HUES48 (cell line): ENCODE measurements around the gene MYO5B.

Experiments
- H3K27ac ChIP-seq: one replicate; pipeline ENCODE4 v1.7.0; 2013; ENCODE audit warnings: low read depth, low read length, inconsistent platforms
- H3K27me3 ChIP-seq: 2 replicates; pipeline ENCODE4 v1.6.1; 2013; ENCODE audit warnings: mild to moderate bottlenecking, low read length; ENCODE audit not compliant: control insufficient read depth, insufficient read depth
- H3K36me3 ChIP-seq: 2 replicates; pipeline ENCODE4 v1.6.1; 2013; ENCODE audit warnings: low read length; ENCODE audit not compliant: control insufficient read depth, insufficient read depth
- H3K4me1 ChIP-seq: 2 replicates; pipeline ENCODE4 v1.6.1; 2013; ENCODE audit warnings: mild to moderate bottlenecking, low read length; ENCODE audit not compliant: control insufficient read depth, insufficient read depth
- H3K4me3 ChIP-seq: 2 replicates; pipeline ENCODE4 v1.5.1; 2013; ENCODE audit warnings: mild to moderate bottlenecking, low read depth, low read length
- H3K9ac ChIP-seq: 2 replicates; pipeline ENCODE4 v1.6.1; 2013; ENCODE audit warnings: mild to moderate bottlenecking, low read depth, low read length, moderate library complexity
- H3K9me3 ChIP-seq: 2 replicates; pipeline ENCODE4 v1.6.1; 2013; ENCODE audit warnings: low read length; ENCODE audit not compliant: control insufficient read depth, insufficient read depth

MYO5B gene

DNA sequence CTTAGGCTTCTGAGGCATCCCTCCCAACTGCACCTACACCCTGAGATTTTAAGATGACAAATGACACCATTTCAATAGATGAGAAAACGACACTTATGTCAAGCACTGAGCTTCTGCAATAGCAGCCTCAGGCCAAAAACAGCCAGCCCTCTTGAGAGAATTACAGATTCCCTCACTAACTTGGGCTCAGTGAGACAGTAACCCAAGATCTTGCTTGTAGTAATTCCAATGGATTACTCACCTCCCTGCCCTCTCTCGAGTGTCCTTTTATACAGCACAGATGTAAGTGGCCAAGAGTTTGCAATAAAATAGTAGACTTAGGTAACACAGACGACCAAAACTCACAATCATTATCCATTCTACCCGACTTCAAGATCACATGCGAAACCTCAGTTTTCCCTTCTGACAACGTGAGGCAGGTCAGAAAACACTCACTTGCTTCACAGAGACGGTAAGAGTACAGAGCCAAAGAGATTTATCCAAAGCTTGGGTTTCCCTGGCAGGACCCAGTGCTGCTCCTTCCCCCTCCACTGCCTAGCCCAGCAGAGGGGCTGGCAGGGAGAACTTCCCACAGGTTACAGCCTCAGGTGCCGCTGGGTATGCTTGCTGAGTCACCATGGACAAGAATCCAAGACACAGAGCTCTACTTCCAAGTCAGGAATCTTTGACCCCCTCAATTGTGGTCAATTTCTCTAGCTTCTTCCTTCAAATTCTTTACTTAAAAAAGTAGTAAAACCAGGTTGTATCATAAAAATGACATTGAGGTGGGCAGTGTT is 181.4 kb downstream of the MYO5B start:
- Histone ChIP-seq H3K4me3 (no peak overlapping the region), H3K27ac (no peak overlapping the region), H3K27me3 (no peaks in the 10 kb centered on the region), H3K4me1 (no peaks in the 10 kb centered on the region), H3K9me3 (no peaks in the 10 kb centered on the region), H3K36me3 (no peaks in the 10 kb centered on the region), H3K9ac (no peak overlapping the region)

DNA sequence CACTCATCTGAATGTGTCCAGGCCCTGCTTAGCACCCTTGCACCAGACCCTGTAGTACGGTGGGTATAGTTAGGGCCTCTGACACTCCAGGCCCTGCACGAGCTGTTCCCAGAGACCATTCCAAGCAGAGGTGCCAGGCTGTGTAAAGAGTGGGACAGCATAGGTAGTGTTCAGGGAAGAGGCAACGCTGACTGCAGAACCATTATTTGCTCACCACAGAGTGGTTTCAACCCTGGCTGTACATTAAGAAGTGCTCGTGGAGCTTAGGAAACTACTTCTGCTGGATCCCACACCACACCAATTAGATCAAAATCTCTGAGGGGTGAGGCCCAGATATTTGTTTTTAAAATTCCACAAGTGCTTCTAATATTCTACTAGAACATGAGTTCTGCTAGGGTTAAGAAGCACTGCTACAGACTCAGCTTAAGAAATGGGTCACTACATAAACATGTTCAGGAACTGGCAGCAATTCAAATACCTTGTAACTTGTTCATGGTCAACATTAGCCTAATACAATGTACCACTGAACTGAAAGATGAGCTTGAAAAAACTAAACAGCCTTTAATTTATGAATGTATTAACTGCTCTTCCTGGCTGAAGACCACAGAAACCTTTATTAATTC is 183.0 kb downstream of the MYO5B start:
- Histone ChIP-seq H3K4me3 (no peak overlapping the region), H3K4me1 (no peaks in the 10 kb centered on the region), H3K27ac (no peak overlapping the region), H3K9me3 (no peaks in the 10 kb centered on the region), H3K9ac (no peak overlapping the region), H3K27me3 (no peaks in the 10 kb centered on the region), H3K36me3 (no peaks in the 10 kb centered on the region)

DNA sequence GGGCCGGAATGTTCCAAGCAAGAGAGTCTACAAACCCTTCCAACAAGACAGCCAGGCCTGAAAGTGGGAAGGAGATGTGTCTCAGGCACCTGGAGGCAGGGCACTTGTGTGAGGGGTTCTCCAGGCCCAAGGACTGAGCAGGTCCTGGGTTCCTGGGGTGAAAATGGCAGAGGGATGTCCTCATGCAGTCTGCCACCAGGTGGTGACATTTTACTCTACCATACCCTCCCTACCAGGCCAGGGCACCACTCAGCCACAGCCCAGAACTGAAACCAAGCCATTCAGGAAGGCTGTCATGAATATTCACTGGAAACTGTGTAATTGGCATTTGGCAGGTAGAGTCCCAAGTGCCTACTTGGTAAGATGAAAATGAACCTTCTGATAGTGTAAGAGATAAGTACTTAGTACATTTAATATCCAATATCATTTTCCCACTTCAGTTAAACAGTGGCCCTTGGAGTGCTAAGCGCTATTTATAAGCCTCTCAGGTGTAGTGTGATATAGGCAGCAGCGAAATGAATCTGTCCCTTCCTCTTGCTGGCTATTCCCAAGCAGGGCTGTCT is 185.1 kb downstream of the MYO5B start:
- no peak overlapping the region for H3K9ac ChIP-seq
- H3K4me3 ChIP-seq: no peak overlapping the region
- H3K27me3 ChIP-seq: no peaks in the 10 kb centered on the region
- no peaks in the 10 kb centered on the region for H3K36me3 ChIP-seq
- no peak overlapping the region for H3K27ac ChIP-seq
- H3K9me3 ChIP-seq: no peaks in the 10 kb centered on the region
- H3K4me1 ChIP-seq: no peaks in the 10 kb centered on the region

DNA sequence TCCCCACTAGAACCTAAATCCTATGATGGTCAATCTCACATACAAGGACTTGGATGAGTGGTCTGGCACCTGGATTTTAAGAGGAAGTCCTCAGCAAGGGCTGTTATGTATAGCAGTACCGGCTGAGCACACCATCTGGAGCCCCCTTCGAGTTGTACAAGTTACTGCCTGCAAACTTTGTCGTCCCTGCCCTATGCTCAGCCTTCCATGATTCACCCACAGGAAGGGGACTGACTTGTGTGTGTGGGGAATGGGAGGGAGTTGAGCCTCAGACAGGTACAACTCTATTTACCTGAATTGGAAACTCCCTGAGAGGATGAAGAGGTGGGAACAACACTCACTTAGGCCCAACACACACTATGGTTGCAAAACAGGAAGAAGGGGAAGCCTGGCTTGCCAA is 186.6 kb downstream of the MYO5B start:
- no peak overlapping the region for H3K9ac ChIP-seq
- H3K9me3 ChIP-seq: no peaks in the 10 kb centered on the region
- H3K36me3 ChIP-seq: no peaks in the 10 kb centered on the region
- no peaks in the 10 kb centered on the region for H3K4me1 ChIP-seq
- H3K27ac ChIP-seq: no peak overlapping the region
- no peaks in the 10 kb centered on the region for H3K27me3 ChIP-seq
- no peak overlapping the region for H3K4me3 ChIP-seq

DNA sequence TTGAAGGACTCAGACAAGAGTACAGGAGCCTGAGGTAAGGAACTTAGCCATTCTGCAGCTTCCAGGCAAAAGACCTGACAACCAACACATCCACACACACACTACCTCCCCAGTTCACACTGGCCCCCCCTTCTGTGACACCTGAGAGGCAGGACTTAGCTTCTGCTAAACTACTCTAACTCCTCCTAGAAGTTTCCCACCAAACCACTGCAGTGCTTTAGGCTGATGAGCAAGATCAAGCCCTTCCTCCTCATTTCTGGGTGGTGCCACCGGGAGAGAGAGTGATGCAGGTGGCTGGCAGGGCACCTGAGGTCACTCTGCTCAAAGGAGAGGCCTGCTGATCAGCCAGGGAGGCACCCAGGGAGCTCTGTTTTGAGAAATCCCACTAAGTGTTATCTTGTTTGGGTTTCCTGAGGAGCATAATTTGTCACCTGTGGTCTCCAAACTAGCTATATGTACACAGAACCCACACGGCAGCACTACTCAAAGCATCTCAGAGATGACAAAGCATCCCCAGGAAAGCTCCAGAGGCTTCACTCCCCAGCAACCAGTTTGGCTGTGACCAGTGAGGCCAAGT is 188.4 kb downstream of the MYO5B start:
- H3K9me3 ChIP-seq: no peaks in the 10 kb centered on the region
- H3K4me3 ChIP-seq: no peak overlapping the region
- H3K9ac ChIP-seq: no peak overlapping the region
- no peaks in the 10 kb centered on the region for H3K27me3 ChIP-seq
- no peak overlapping the region for H3K27ac ChIP-seq
- no peaks in the 10 kb centered on the region for H3K36me3 ChIP-seq
- no peaks in the 10 kb centered on the region for H3K4me1 ChIP-seq

DNA sequence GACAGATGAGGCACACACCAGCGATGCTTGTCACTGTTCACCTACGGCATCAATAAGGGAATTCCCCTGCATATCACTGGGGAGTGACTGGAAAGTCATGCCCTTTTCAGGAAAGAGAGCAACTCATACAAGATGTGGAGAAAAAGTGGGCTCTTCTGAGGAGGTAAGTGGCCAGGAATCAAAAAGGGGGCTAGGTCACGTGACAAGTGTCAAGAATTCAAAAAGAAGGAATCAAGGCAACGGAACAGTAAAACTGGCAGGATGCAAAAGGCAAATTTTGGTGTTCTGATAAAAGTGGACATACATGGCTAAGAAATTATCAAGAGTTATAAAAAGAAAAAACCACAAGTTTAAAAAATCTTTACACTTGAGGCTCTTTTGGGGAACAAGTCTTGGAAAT is 190.9 kb downstream of the MYO5B start:
- H3K4me3 ChIP-seq: no peak overlapping the region
- H3K4me1 ChIP-seq: no peaks in the 10 kb centered on the region
- H3K36me3 ChIP-seq: no peaks in the 10 kb centered on the region
- H3K9me3 ChIP-seq: no peaks in the 10 kb centered on the region
- no peak overlapping the region for H3K27ac ChIP-seq
- H3K9ac ChIP-seq: no peak overlapping the region
- no peaks in the 10 kb centered on the region for H3K27me3 ChIP-seq

DNA sequence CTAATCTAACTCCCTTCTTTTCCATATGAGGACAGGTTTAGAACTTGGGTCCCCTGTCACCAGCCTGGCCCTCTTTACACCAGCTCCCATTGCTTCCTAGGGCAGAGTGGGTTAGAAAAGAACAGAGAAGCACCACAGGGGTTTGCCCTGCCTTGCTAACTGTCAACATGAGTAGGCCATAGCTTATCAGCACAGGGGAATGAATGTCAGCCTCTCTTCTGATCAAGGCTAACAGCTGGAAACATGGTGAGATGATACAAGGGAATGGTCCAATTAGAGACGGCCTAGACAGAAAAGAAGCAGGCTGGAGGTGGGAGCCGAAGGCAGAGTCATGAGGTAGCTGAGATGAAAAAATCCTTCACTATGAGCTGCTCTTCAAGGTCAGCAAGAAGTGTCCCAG is 192.2 kb downstream of the MYO5B start:
- no peak overlapping the region for H3K9ac ChIP-seq
- H3K4me3 ChIP-seq: no peak overlapping the region
- no peak overlapping the region for H3K27ac ChIP-seq
- H3K4me1 ChIP-seq: peaks cover under 1% of the 10 kb centered on the region; the same call in 1 of the 2 replicates
- no peaks in the 10 kb centered on the region for H3K27me3 ChIP-seq
- H3K36me3 ChIP-seq: no peaks in the 10 kb centered on the region
- H3K9me3 ChIP-seq: no peaks in the 10 kb centered on the region

DNA sequence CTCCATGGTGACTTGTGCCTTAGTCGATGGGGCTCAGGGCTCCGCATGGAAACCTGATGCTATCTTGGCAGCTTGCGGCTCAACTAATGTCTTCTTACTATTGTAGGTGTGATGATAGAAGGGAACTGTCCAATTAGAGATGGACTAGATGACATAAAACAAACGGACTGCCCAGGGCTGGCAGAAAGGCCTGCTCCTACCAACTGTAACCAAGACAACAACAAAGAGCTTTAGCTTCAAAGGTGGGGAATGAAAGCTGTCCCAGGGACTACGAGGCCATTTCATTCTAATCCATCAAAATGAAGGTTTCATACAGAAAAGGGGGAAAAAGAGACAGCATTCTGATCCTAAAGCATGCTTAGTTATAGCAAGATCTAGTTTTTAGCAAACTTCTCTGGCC is 194.7 kb downstream of the MYO5B start:
- no peak overlapping the region for H3K27ac ChIP-seq
- no peaks in the 10 kb centered on the region for H3K36me3 ChIP-seq
- no peak overlapping the region for H3K4me3 ChIP-seq
- H3K4me1 ChIP-seq: peaks cover 6% of the 10 kb centered on the region; the same call in 1 of the 2 replicates
- H3K9ac ChIP-seq: no peak overlapping the region
- no peaks in the 10 kb centered on the region for H3K27me3 ChIP-seq
- no peaks in the 10 kb centered on the region for H3K9me3 ChIP-seq

DNA sequence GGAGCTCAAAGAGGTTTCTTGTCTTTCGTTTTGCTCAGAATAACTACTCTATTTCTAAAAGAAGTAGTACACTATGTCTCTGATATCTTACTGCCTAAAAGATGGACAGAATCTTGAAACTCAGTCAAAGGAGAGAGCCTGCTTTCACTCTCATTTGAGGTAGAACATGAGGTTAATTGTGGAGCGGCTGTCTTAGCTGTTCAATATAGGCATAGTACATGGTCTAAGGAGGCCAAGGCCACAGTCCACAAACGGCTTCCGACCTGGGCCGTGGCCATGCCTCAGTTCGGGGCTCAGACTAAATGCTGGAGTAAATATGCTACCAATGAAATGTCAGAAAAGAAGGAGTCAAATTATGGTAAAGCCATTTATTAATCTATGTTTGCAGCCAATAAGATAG is 195.8 kb downstream of the MYO5B start:
- Histone ChIP-seq H3K4me3 (no peak overlapping the region), H3K9me3 (no peaks in the 10 kb centered on the region), H3K9ac (no peak overlapping the region), H3K4me1 (peaks cover 6% of the 10 kb centered on the region; the same call in 1 of the 2 replicates), H3K27me3 (no peaks in the 10 kb centered on the region), H3K36me3 (no peaks in the 10 kb centered on the region), H3K27ac (no peak overlapping the region)

DNA sequence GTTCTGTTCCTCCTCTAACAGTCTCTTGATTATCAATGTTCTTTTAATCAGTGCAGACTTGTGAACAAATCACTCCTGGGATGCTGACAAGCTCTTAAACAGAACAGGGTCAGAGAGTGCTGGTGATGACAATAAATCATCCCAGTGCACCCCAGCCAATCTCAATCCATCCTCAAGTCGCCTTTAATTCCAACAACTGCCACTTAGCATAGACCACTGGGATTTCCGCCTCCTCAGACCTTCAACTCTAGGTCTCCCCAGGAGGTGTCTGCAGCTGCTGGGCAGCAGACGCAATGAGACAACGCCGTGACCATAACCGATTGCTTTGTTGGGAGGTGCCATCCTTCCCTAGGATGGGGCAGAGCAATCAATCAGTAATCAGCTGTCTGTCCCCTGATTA is 197.4 kb downstream of the MYO5B start:
- Histone ChIP-seq H3K4me1 (peaks cover 6% of the 10 kb centered on the region; the same call in 1 of the 2 replicates), H3K36me3 (no peaks in the 10 kb centered on the region), H3K9ac (no peak overlapping the region), H3K9me3 (no peaks in the 10 kb centered on the region), H3K4me3 (no peak overlapping the region), H3K27ac (no peak overlapping the region), H3K27me3 (no peaks in the 10 kb centered on the region)

DNA sequence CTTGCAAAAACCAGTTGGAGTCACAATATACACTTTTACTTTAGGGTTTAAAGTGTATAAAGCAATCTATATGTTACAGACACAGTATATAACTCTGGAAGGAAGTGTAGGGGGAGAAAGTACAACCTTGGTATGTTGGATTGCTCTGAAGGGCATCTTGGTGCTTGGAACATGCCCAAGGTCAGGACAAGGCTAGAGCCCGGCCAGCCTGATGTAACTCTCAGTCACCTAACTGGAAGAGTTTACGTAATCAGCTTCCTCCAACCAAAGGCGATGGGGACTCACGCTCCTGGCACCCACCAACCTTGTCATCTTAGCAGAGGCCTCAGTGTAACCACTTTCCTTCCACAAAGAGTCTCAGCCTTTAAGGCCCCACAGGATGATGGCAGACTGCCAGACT is 200.5 kb downstream of the MYO5B start:
- H3K9me3 ChIP-seq: no peaks in the 10 kb centered on the region
- H3K36me3 ChIP-seq: no peaks in the 10 kb centered on the region
- H3K27me3 ChIP-seq: no peaks in the 10 kb centered on the region
- H3K9ac ChIP-seq: no peak overlapping the region
- no peak overlapping the region for H3K4me3 ChIP-seq
- no peak overlapping the region for H3K27ac ChIP-seq
- peaks cover 11% of the 10 kb centered on the region for H3K4me1 ChIP-seq
